Omental fat pad (tissue), 4 donors: ENCODE data around the gene LYPD5. TPM values are rescaled to one million over a fixed set of nuclear protein-coding genes. Genes with fewer than 3 reads are reported as not detected.

Experiments
- ATAC-seq: fragments of 150-250 bp; one replicate; pipeline ENCODE4 v1.9.1; 2016; ENCODE audit warnings: mild to moderate bottlenecking, moderate library complexity; ENCODE audit not compliant: low FRiP score
- DNase-seq: peaks from one replicate; pipeline ENCODE4 v3.0.0-alpha.2; 2019; ENCODE audit warnings: low spot score
- CTCF ChIP-seq, 3 donors: fragments of 450-650 bp; IDR thresholded peaks; one replicate each; pipeline ENCODE4 v1.5.1; 2016 to 2017; ENCODE audit warnings: antibody characterized with exemption in 3 of 3, mild to moderate bottlenecking in 3 of 3, moderate library complexity in 2 of 3
- total RNA-seq, 4 donors: library from RNA; depleted of rRNA; stranded (reverse); fragments of >200 nt; gene quantifications; one replicate each; pipeline ENCODE4 v1.1.0, GENCODE V29; 2016

The LYPD5 gene
- total RNA-seq, 4 donors from 2014 or later = 0.95 to 15.0 (median 2.4) TPM

GRCh38 chr19:43790587-43790986 lies 11.7 kb downstream of the LYPD5 start:
- no peak for TF ChIP-seq CTCF (IDR thresholded peaks at IDR 0.05)
- ATAC-seq = no peak
- DNase-seq = no peak

GRCh38 chr19:43789029-43789428 lies 13.2 kb downstream of the LYPD5 start:
- no peak for TF ChIP-seq CTCF (IDR thresholded peaks at IDR 0.05)
- no peak for DNase-seq
- ATAC-seq = no peak

GRCh38 chr19:43786665-43787064 lies 15.6 kb downstream of the LYPD5 start:
- DNase-seq = no peak
- ATAC-seq = no peak
- TF ChIP-seq CTCF (IDR thresholded peaks at IDR 0.05) = no peak

- peak in 2 of 3 donors; percentile 60 to 70 for TF ChIP-seq CTCF (IDR thresholded peaks at IDR 0.05)
- ATAC-seq (peak; percentile 57), DNase-seq (no peak)
These were observed 17.1 kb downstream of the LYPD5 start for GRCh38 chr19:43784981-43785808.

GRCh38 chr19:43784241-43784980 lies 17.8 kb downstream of the LYPD5 start:
- ATAC-seq (peak; percentile 79), DNase-seq (peak; percentile 78)
- no peak for TF ChIP-seq CTCF (IDR thresholded peaks at IDR 0.05)

- no peak for ATAC-seq
- no peak for TF ChIP-seq CTCF (IDR thresholded peaks at IDR 0.05)
These were observed 18.6 kb downstream of the LYPD5 start for GRCh38 chr19:43783636-43784035.

More at GRCh38 chr19:43783636-43784035, 18.6 kb downstream of the LYPD5 start:
- DNase-seq = no peak
